ENCODE data around the gene LTB. TPM values are rescaled to one million over a fixed set of nuclear protein-coding genes. Genes with fewer than 3 reads are reported as not detected.

LTB gene
- total and polyA plus RNA-seq, 2 donors from 2014 or later: 6.6 to 18.5 TPM

DNA sequence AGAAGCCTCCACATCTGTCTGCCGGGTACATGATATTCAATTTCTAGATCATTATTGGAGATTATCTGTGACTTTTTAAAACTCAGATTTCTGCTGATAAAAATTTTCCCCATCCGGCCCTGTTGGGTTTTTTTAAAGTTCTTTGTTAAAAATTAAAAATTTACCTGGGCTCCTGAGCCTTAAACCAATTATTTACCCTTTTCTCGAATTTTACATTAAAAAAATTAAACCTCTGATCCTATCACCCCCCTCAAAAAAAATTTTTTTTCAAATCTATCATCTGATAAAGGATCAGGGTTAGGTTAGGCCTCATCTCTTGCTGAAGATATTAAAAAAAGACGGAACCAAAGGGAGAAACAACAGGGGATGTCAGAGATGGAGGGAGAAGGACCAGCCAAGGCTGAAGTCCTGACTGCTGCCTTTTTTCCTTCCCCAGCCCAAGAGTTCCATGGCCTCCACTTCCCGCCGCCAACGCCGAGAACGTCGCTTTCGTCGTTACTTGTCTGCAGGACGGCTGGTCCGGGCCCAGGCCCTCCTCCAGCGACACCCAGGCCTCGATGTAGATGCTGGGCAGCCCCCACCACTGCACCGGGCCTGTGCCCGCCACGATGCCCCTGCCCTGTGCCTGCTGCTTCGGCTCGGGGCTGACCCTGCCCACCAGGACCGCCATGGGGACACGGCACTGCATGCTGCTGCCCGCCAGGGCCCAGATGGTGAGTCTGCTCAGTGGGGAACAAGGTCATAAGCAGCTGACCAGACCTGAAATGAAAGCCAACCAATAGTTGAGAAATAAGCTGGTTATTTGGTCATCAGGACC is 34.3 kb downstream of the LTB start:
- peak in 2 of 5 donors; percentile 70 to 87 for DNase-seq
- Histone ChIP-seq H3K9ac (ENCODE audit: low read length in 3 of 3) (peak overlapping the region; percentile 1 to 87 (median 49)), H3K9me3 (ENCODE audit: control insufficient read depth in 2 of 3, insufficient read depth in 1 of 3, low read length in 3 of 3) (no peaks in the 10 kb centered on the region), H3K4me1 (ENCODE audit: control insufficient read depth in 2 of 3, insufficient read depth in 2 of 3, low read depth in 1 of 3, low read length in 3 of 3) (peaks cover 0 to 14% (median 9%) of the 10 kb centered on the region in 3 donors), H3K4me3 (ENCODE audit: low read length in 3 of 3) (peak overlapping the region; percentile 47 to 89 (median 64)), H3K27ac (ENCODE audit: low read depth in 2 of 2, low read length in 2 of 2) (peak overlapping the region; percentile 73 to 90), H3K27me3 (ENCODE audit: control insufficient read depth, insufficient read depth, low read length) (no peaks in the 10 kb centered on the region), H3K36me3 (ENCODE audit: control insufficient read depth in 2 of 3, insufficient read depth in 3 of 3, low read length in 3 of 3) (peaks cover 0 to 10% (median 5%) of the 10 kb centered on the region in 3 donors)
- intact Hi-C loops (cut with DNase I): no loop called here
- TF ChIP-seq, protein P1, sequence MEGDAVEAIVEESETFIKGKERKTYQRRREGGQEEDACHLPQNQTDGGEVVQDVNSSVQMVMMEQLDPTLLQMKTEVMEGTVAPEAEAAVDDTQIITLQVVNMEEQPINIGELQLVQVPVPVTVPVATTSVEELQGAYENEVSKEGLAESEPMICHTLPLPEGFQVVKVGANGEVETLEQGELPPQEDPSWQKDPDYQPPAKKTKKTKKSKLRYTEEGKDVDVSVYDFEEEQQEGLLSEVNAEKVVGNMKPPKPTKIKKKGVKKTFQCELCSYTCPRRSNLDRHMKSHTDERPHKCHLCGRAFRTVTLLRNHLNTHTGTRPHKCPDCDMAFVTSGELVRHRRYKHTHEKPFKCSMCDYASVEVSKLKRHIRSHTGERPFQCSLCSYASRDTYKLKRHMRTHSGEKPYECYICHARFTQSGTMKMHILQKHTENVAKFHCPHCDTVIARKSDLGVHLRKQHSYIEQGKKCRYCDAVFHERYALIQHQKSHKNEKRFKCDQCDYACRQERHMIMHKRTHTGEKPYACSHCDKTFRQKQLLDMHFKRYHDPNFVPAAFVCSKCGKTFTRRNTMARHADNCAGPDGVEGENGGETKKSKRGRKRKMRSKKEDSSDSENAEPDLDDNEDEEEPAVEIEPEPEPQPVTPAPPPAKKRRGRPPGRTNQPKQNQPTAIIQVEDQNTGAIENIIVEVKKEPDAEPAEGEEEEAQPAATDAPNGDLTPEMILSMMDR (IDR thresholded peaks at IDR 0.05; ENCODE audit: borderline replicate concordance, extremely low read depth, insufficient read depth): no peak
- no peak for FAIRE-seq

DNA sequence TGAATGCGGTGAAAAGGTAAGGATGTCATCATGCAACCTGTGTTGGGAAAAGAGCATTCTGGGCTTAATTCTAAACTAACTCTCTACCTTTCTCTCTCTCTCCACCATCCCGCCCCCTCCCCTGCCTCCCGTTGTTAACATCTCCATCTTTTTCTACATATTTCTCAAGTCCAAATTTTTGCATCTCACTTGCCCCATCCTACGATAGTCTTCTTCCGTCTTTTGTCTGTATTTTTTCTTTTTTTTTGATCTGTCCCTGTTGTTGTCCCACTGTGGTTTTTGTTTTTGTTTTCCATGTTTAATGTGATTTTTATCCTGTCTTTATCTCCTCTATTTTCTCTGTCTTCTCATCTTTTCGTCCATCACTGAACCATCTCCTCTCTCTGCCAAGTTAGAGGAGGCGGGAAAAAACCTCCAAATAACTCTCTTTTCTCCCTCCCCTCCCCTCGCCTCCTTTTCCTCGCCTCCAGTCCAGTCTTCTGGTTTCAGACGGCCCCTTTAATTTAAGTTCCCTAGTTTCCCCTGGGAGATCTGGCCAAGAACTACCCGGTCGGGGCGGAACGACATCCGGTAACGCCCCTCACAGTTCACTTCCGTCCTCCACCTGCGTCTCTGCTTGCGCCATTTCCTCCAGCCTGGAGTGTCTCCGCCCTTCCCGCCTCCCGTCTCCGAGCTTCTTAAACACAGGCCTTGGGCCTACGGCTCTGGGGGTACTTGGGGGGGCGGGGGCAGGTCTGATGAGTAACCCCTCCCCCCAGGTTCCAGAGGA is 35.1 kb downstream of the LTB start, which contains the start of gene NFKBIL1:
Gene NFKBIL1 (plus strand): TSS at position 651 of the 769 bp plus-strand sequence. CDS start 87 bp downstream, at position 738.
- no peaks in the 10 kb centered on the region for H3K9me3 ChIP-seq (ENCODE audit: control insufficient read depth in 2 of 3, insufficient read depth in 1 of 3, low read length in 3 of 3)
- peaks cover 0 to 14% (median 10%) of the 10 kb centered on the region in 3 donors for H3K4me1 ChIP-seq (ENCODE audit: control insufficient read depth in 2 of 3, insufficient read depth in 2 of 3, low read depth in 1 of 3, low read length in 3 of 3)
- peak within 1 kb of the TSS; percentile 73 to 90 for H3K27ac ChIP-seq (ENCODE audit: low read depth in 2 of 2, low read length in 2 of 2)
- H3K4me3 ChIP-seq (ENCODE audit: low read length in 3 of 3): peak within 1 kb of the TSS; percentile 64 to 89 (median 76)
- peak within 1 kb of the TSS; percentile 11 to 87 (median 71) for H3K9ac ChIP-seq (ENCODE audit: low read length in 3 of 3)
- no peaks in the 10 kb centered on the region for H3K27me3 ChIP-seq (ENCODE audit: control insufficient read depth, insufficient read depth, low read length)
- FAIRE-seq: peak; percentile 51
- TF ChIP-seq, protein P1 (IDR thresholded peaks at IDR 0.05; ENCODE audit: borderline replicate concordance, extremely low read depth, insufficient read depth): peak; percentile 6
- peaks cover 0 to 10% (median 5%) of the 10 kb centered on the region in 3 donors for H3K36me3 ChIP-seq (ENCODE audit: control insufficient read depth in 2 of 3, insufficient read depth in 3 of 3, low read length in 3 of 3)
- intact Hi-C loops (cut with DNase I): no loop called here
- peak; percentile 96 to 99 (median 97) for DNase-seq

DNA sequence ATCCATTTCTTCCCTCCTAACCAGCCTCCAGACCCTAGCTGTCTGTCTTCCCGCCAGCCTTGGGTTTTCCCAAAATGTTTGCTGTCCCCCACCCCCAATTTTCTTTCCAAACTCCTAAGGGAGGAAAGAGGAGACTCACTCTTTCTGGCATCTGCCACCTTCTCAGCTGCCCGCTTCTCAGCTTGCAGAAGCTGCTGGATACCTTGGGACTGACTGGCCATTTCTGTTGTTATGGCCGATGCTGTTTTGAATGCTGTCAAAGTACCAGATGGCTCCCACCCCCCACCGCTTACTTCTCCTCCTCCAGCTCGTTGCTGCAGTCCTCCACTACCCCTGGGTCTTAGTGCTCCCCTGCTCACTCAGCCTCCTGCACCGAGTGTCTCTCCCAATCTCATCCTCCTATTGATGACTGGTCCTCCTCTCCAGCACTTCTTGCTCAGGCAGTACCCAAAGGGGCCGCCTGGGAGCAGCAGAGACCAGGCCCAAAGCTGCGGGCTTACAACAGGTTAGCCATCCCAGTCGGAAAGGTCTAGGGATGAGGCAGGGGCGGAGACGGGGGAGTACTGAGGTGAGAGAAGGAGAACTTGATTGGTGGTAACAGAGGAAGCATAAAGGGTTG is 35.8 kb downstream of the LTB start, which contains the start of gene ATP6V1G2:
Gene ATP6V1G2 (minus strand): TSS at position 270 of the 619 bp plus-strand sequence. CDS start 49 bp downstream, at position 221.
- TF ChIP-seq, protein P1 (IDR thresholded peaks at IDR 0.05; ENCODE audit: borderline replicate concordance, extremely low read depth, insufficient read depth): peak; percentile 99
- intact Hi-C loops (cut with DNase I): no loop called here
- Histone ChIP-seq H3K9ac (ENCODE audit: low read length in 3 of 3) (peak within 1 kb of the TSS; percentile 11 to 87 (median 71)), H3K4me1 (ENCODE audit: control insufficient read depth in 2 of 3, insufficient read depth in 2 of 3, low read depth in 1 of 3, low read length in 3 of 3) (peaks cover 0 to 14% (median 10%) of the 10 kb centered on the region in 3 donors), H3K9me3 (ENCODE audit: control insufficient read depth in 2 of 3, insufficient read depth in 1 of 3, low read length in 3 of 3) (no peaks in the 10 kb centered on the region), H3K4me3 (ENCODE audit: low read length in 3 of 3) (peak within 1 kb of the TSS; percentile 64 to 89 (median 76)), H3K27me3 (ENCODE audit: control insufficient read depth, insufficient read depth, low read length) (no peaks in the 10 kb centered on the region), H3K27ac (ENCODE audit: low read depth in 2 of 2, low read length in 2 of 2) (peak within 1 kb of the TSS; percentile 73 to 90), H3K36me3 (ENCODE audit: control insufficient read depth in 2 of 3, insufficient read depth in 3 of 3, low read length in 3 of 3) (peaks cover 0 to 10% (median 5%) of the 10 kb centered on the region in 3 donors)
- DNase-seq (peak; percentile 93 to 96 (median 94)), FAIRE-seq (no peak)

Measured in kidney (tissue), 14 donors.